ENCODE measurements around the gene RHBDF2. TPM values are rescaled to one million over a fixed set of nuclear protein-coding genes. Genes with fewer than 3 reads are reported as not detected.

The RHBDF2 gene
- total RNA-seq = 100 to 1,000 TPM in 1 of 2 donors, 10 to 100 TPM in 1; 91.6 to 153 TPM

GRCh38 chr17:76501018-76501826 lies at the start of gene RHBDF2:
RHBDF2 (minus strand) TSS chr17:76501423; CDS start chr17:76481524, 19,899 bp downstream.
- Histone ChIP-seq H3K9me3 (no peaks in the 10 kb centered on the region), H3K4me3 (peak within 1 kb of the TSS; percentile 84), H3K27me3 (replicated peaks; ENCODE audit: insufficient read depth) (no peaks in the 10 kb centered on the region), H3K27ac (peak within 1 kb of the TSS; percentile 54 to 75), H3K4me1 (ENCODE audit: control insufficient read depth in 1 of 2, low read depth in 2 of 2) (peaks cover 23 to 46% of the 10 kb centered on the region in 2 donors), H3K36me3 (no peaks in the 10 kb centered on the region)
- TF ChIP-seq, protein P1, sequence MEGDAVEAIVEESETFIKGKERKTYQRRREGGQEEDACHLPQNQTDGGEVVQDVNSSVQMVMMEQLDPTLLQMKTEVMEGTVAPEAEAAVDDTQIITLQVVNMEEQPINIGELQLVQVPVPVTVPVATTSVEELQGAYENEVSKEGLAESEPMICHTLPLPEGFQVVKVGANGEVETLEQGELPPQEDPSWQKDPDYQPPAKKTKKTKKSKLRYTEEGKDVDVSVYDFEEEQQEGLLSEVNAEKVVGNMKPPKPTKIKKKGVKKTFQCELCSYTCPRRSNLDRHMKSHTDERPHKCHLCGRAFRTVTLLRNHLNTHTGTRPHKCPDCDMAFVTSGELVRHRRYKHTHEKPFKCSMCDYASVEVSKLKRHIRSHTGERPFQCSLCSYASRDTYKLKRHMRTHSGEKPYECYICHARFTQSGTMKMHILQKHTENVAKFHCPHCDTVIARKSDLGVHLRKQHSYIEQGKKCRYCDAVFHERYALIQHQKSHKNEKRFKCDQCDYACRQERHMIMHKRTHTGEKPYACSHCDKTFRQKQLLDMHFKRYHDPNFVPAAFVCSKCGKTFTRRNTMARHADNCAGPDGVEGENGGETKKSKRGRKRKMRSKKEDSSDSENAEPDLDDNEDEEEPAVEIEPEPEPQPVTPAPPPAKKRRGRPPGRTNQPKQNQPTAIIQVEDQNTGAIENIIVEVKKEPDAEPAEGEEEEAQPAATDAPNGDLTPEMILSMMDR (IDR thresholded peaks at IDR 0.05) = no peak
- DNase-seq (ENCODE audit: low spot score) (peak; percentile 50), ATAC-seq (ENCODE audit: insufficient number of reproducible peaks, low FRiP score, low read depth) (peak; percentile 59)

GRCh38 chr17:76549539-76549938 lies 48.3 kb upstream of the RHBDF2 start:
- no peak overlapping the region for H3K4me3 ChIP-seq
- no peaks in the 10 kb centered on the region for H3K36me3 ChIP-seq
- H3K9me3 ChIP-seq = no peaks in the 10 kb centered on the region
- TF ChIP-seq, protein P1 (IDR thresholded peaks at IDR 0.05) = no peak
- no peaks in the 10 kb centered on the region for H3K27me3 ChIP-seq (replicated peaks; ENCODE audit: insufficient read depth)
- no peaks in the 10 kb centered on the region for H3K4me1 ChIP-seq (ENCODE audit: control insufficient read depth in 1 of 2, low read depth in 2 of 2)
- ATAC-seq (ENCODE audit: insufficient number of reproducible peaks, low FRiP score, low read depth) (no peak), DNase-seq (ENCODE audit: low spot score) (no peak)
- no peak overlapping the region for H3K27ac ChIP-seq

DNA sequence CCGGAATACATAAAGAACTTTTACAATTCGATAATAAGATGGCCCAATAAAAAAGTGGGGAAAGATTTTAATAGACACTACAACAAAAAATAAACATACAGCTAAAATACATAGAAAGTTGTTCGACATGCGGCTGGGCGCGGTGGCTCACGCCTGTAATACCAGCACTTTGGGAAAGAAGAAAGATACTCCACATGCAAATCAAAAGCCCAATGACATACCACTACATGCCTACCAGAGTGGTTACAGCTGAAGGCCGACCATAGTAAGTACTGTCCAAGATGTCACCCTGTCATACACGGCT lies 47.9 kb upstream of the RHBDF2 start:
- H3K9me3 ChIP-seq = no peaks in the 10 kb centered on the region
- TF ChIP-seq, protein P1 (IDR thresholded peaks at IDR 0.05) = no peak
- no peak overlapping the region for H3K4me3 ChIP-seq
- no peaks in the 10 kb centered on the region for H3K4me1 ChIP-seq (ENCODE audit: control insufficient read depth in 1 of 2, low read depth in 2 of 2)
- no peaks in the 10 kb centered on the region for H3K27me3 ChIP-seq (replicated peaks; ENCODE audit: insufficient read depth)
- no peaks in the 10 kb centered on the region for H3K36me3 ChIP-seq
- DNase-seq (ENCODE audit: low spot score) (no peak), ATAC-seq (ENCODE audit: insufficient number of reproducible peaks, low FRiP score, low read depth) (no peak)
- H3K27ac ChIP-seq = no peak overlapping the region

DNA sequence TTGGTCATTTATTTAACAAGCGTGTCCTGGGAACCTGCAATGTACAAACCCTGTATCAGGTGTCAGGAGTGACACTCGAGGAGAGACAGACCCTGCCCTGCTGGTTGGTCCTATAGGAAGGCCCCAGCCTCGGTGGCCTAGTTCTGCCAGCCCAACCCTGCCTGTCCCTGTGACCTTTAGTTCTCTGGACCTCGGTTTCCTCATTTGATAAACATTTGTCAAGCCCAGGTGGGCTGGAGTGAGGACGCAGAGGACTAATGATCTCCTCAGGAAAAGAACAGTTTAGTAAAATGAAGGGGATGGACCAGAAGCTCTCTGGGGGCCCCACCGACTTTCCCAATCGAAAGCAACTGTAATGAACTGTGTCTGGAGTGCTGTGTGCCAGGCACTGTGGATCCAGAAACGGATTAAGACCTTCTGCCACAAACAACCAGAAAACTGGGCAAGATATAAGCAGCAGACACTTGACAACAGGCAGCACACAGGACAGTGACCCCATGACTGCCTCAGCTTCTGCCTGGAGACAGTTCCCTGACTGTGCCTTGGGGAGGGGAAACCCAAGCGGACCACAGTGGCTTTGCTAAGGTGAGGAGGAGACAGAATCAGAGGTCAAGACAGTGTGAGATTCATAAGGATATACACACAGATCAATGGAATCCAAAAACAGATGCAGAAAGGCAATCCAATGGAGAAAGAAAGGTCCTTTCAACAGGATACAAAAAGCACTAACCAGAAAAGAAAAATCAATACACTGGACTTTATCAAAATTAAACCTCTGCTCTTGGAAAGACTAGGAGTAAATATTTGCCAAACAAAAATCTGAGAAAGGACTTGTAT lies 47.4 kb upstream of the RHBDF2 start:
- H3K9me3 ChIP-seq = no peaks in the 10 kb centered on the region
- no peak for ATAC-seq (ENCODE audit: insufficient number of reproducible peaks, low FRiP score, low read depth)

More for the DNA sequence above, 47.4 kb upstream of the RHBDF2 start:
- no peak for DNase-seq (ENCODE audit: low spot score)
- Histone ChIP-seq H3K27ac (no peak overlapping the region), H3K36me3 (no peaks in the 10 kb centered on the region), H3K27me3 (replicated peaks; ENCODE audit: insufficient read depth) (no peaks in the 10 kb centered on the region), H3K4me3 (no peak overlapping the region), H3K4me1 (ENCODE audit: control insufficient read depth in 1 of 2, low read depth in 2 of 2) (no peaks in the 10 kb centered on the region)
- TF ChIP-seq, protein P1 (IDR thresholded peaks at IDR 0.05) = no peak

All from thoracic aorta (tissue), 2 donors.